ENCODE measurements around the gene PTPA.

Gene PTPA

DNA sequence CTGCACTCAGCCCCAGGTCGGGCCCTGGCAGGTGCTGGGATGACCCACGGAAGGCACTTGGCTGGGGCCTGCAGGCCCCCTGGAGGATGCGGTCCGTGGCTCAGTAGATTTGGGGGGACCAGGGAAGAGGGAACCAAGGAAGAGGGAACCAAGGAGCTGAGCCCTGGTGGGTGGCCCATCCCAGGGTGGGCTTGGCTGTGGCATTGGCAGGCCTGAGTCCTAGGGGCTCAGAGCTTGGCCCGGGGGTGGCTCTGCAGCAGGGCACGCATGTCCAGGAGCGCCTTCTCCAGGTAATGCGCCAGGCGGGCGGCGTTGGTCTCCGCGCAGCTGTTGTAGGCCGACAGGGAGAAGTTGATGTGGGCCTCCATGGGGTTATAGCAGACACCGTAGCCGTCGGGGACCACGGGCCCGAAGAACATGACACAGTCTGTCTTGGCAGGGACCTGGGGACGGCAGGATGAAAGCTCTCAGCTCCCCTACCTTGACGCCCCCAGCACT, 16.0 kb upstream of the PTPA start:
- Histone ChIP-seq H3K27ac (ENCODE audit: low read length) (no peak overlapping the region), H2AFZ (ENCODE audit: low read depth, low read length) (no peak overlapping the region), H3K4me2 (ENCODE audit: low read length) (no peak overlapping the region), H3K9me3 (ENCODE audit: insufficient read depth, low read length) (no peaks in the 10 kb centered on the region), H4K20me1 (ENCODE audit: insufficient read depth, low read length) (no peaks in the 10 kb centered on the region), H3K4me1 (ENCODE audit: low read length) (no peaks in the 10 kb centered on the region), H3K9ac (ENCODE audit: low read length) (no peak overlapping the region), H3K27me3 (ENCODE audit: low read depth, low read length) (no peaks in the 10 kb centered on the region), H3K36me3 (replicated peaks; ENCODE audit: low read depth, low read length) (no peaks in the 10 kb centered on the region), H3K4me3 (ENCODE audit: low read length) (no peak overlapping the region), H3K79me2 (ENCODE audit: low read length) (no peaks in the 10 kb centered on the region)
- no peak for TF ChIP-seq EZH2phosphoT487 (IDR thresholded peaks at IDR 0.05; ENCODE audit: low read depth)
- TF ChIP-seq, protein P1, sequence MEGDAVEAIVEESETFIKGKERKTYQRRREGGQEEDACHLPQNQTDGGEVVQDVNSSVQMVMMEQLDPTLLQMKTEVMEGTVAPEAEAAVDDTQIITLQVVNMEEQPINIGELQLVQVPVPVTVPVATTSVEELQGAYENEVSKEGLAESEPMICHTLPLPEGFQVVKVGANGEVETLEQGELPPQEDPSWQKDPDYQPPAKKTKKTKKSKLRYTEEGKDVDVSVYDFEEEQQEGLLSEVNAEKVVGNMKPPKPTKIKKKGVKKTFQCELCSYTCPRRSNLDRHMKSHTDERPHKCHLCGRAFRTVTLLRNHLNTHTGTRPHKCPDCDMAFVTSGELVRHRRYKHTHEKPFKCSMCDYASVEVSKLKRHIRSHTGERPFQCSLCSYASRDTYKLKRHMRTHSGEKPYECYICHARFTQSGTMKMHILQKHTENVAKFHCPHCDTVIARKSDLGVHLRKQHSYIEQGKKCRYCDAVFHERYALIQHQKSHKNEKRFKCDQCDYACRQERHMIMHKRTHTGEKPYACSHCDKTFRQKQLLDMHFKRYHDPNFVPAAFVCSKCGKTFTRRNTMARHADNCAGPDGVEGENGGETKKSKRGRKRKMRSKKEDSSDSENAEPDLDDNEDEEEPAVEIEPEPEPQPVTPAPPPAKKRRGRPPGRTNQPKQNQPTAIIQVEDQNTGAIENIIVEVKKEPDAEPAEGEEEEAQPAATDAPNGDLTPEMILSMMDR (IDR thresholded peaks at IDR 0.05; ENCODE audit: low read depth, low read length), result no peak

DNA sequence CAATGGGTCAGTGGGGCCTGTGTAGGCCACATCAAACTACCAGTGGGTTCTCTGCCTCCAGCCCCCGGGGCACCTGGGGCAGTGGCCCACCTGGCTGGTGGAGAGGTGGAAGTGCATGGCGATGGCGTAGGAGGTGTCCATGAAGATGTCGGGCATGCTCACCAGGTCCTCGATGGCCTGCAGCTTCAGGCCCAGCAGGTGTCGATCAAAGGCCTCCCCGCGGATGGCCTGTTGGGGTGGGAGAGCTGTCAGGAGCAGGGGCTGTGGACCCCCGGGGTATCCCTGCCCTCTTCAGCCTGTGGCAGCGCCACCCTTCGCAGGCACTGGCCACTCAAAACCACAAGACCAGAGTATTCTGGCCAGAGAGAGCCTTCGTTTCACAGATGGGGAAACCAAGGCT, 15.3 kb upstream of the PTPA start:
- Histone ChIP-seq H3K4me1 (ENCODE audit: low read length) (no peaks in the 10 kb centered on the region), H3K27ac (ENCODE audit: low read length) (no peak overlapping the region), H3K79me2 (ENCODE audit: low read length) (no peaks in the 10 kb centered on the region)

DNA sequence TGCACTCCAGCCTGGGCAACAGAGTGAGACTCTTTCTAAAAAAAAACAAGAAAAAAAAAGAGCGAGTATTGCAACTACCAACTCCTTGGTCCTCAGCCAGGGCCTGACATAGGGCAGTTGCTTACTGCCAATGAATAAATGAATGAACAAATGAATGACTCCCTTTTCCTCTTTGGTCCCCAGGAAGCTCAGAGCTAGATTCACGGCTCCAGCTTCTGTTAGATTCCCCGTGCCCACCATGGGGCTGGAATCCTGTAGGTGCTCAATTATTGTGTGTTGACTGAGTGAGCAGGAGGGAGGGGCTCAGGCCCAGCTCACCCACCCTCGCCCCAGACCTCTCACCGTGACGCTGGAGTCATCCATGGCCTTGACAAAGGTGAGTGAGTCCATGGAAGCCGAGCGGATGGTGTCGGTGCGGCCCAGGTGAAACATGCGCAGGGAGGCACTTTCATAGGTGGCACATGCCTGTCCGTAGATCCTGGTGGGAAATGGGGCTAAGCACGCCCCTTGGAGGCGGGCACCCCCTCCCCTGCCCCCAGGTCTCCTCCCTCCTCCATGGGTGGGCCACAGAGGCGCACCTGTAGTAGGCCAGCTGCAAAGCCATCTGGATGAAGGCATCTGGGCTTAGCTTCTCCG, 13.4 kb upstream of the PTPA start:
- no peak for TF ChIP-seq EZH2phosphoT487 (IDR thresholded peaks at IDR 0.05; ENCODE audit: low read depth)
- TF ChIP-seq, protein P1 (IDR thresholded peaks at IDR 0.05; ENCODE audit: low read depth, low read length), result no peak
- Histone ChIP-seq H3K4me1 (ENCODE audit: low read length) (no peaks in the 10 kb centered on the region), H3K9me3 (ENCODE audit: insufficient read depth, low read length) (no peaks in the 10 kb centered on the region), H3K79me2 (ENCODE audit: low read length) (no peaks in the 10 kb centered on the region), H3K4me2 (ENCODE audit: low read length) (no peak overlapping the region), H3K9ac (ENCODE audit: low read length) (no peak overlapping the region), H3K27ac (ENCODE audit: low read length) (no peak overlapping the region), H2AFZ (ENCODE audit: low read depth, low read length) (no peak overlapping the region), H4K20me1 (ENCODE audit: insufficient read depth, low read length) (no peaks in the 10 kb centered on the region), H3K36me3 (replicated peaks; ENCODE audit: low read depth, low read length) (no peaks in the 10 kb centered on the region), H3K27me3 (ENCODE audit: low read depth, low read length) (no peaks in the 10 kb centered on the region), H3K4me3 (ENCODE audit: low read length) (no peak overlapping the region)

More for the DNA sequence above, 15.3 kb upstream of the PTPA start:
- no peak overlapping the region for H3K4me3 ChIP-seq (ENCODE audit: low read length)
- H4K20me1 ChIP-seq (ENCODE audit: insufficient read depth, low read length), result no peaks in the 10 kb centered on the region
- H3K9me3 ChIP-seq (ENCODE audit: insufficient read depth, low read length), result no peaks in the 10 kb centered on the region
- H2AFZ ChIP-seq (ENCODE audit: low read depth, low read length), result no peak overlapping the region
- H3K9ac ChIP-seq (ENCODE audit: low read length), result no peak overlapping the region
- no peak overlapping the region for H3K4me2 ChIP-seq (ENCODE audit: low read length)
- no peaks in the 10 kb centered on the region for H3K27me3 ChIP-seq (ENCODE audit: low read depth, low read length)
- TF ChIP-seq, protein P1 (IDR thresholded peaks at IDR 0.05; ENCODE audit: low read depth, low read length), result no peak
- no peak for TF ChIP-seq EZH2phosphoT487 (IDR thresholded peaks at IDR 0.05; ENCODE audit: low read depth)
- H3K36me3 ChIP-seq (replicated peaks; ENCODE audit: low read depth, low read length), result no peaks in the 10 kb centered on the region

DNA sequence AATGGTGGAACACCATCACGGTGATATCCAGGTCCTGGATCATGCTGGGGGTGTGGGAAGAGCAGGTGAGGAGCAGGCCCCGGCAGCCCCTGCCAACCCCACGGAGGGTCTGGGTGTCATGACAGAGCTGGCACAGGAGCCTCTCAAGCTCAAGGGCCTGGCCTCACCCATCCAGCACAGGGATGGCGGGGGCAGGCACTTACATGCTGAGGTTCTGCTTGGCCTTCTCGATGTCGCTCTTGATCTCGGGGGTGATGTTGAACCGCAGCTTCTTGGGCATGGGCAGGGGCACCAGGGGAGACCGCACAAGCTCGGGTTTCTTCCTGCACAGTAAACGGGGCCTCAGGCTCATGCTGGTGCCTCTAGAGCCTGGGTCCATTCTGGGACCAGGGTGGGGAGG, 12.9 kb upstream of the PTPA start:
- TF ChIP-seq, protein P1 (IDR thresholded peaks at IDR 0.05; ENCODE audit: low read depth, low read length), result no peak
- no peak for TF ChIP-seq EZH2phosphoT487 (IDR thresholded peaks at IDR 0.05; ENCODE audit: low read depth)
- H3K9me3 ChIP-seq (ENCODE audit: insufficient read depth, low read length), result no peaks in the 10 kb centered on the region
- no peaks in the 10 kb centered on the region for H4K20me1 ChIP-seq (ENCODE audit: insufficient read depth, low read length)
- no peak overlapping the region for H2AFZ ChIP-seq (ENCODE audit: low read depth, low read length)
- no peak overlapping the region for H3K9ac ChIP-seq (ENCODE audit: low read length)
- H3K27me3 ChIP-seq (ENCODE audit: low read depth, low read length), result no peaks in the 10 kb centered on the region
- H3K27ac ChIP-seq (ENCODE audit: low read length), result no peak overlapping the region
- no peak overlapping the region for H3K4me3 ChIP-seq (ENCODE audit: low read length)
- H3K79me2 ChIP-seq (ENCODE audit: low read length), result no peaks in the 10 kb centered on the region
- H3K4me1 ChIP-seq (ENCODE audit: low read length), result no peaks in the 10 kb centered on the region
- H3K36me3 ChIP-seq (replicated peaks; ENCODE audit: low read depth, low read length), result no peaks in the 10 kb centered on the region
- H3K4me2 ChIP-seq (ENCODE audit: low read length), result no peak overlapping the region
